Ascending aorta (tissue), 2 donors: ENCODE measurements around the gene SLC2A5. TPM values are rescaled to one million over a fixed set of nuclear protein-coding genes. Genes with fewer than 3 reads are reported as not detected.

ENCODE experiments used
- DNase-seq, 2 donors: peaks; one replicate each; pipeline ENCODE4 v3.0.0-alpha.2; 2019; ENCODE audit warnings: low spot score in 2 of 2
- H3K27ac ChIP-seq, 2 donors: fragments of 200-600 bp; sonication (generic); one replicate each; pipeline ENCODE4 v1.5.1; 2016 to 2017; ENCODE audit warnings: mild to moderate bottlenecking in 1 of 2
- H3K27me3 ChIP-seq: fragments of 200-600 bp; sonication (generic); one replicate; pipeline ENCODE4 v1.5.1; 2017
- H3K36me3 ChIP-seq, 2 donors: fragments of 200-600 bp; sonication (generic); one replicate each; pipeline ENCODE4 v1.5.1; 2016
- H3K4me1 ChIP-seq, 2 donors: fragments of 200-600 bp; sonication (generic); one replicate each; pipeline ENCODE4 v1.5.1; 2016 to 2017; ENCODE audit warnings: mild to moderate bottlenecking in 1 of 2
- H3K4me3 ChIP-seq, 2 donors: fragments of 200-600 bp; sonication (generic); one replicate each; pipeline ENCODE4 v1.5.1; 2016 to 2017; ENCODE audit warnings: mild to moderate bottlenecking in 1 of 2
- H3K9me3 ChIP-seq, 2 donors: fragments of 200-600 bp; sonication (generic); one replicate each; pipeline ENCODE4 v1.5.1; 2016
- intact Hi-C: fragments of 100-400 bp; cut with DNase I; formaldehyde crosslinking; loops from one replicate; pipeline ENCODE4 v1.15.1; 2023
- total RNA-seq: library from RNA; depleted of rRNA; stranded (reverse); fragments of >200 nt; gene quantifications from one replicate; pipeline ENCODE4 v1.1.0, GENCODE V29; 2016
- TF ChIP-seq, protein P1 (sequence below), 3 experiments: fragments of 200-600 bp in 2 of 3; fragments of 450-650 bp in 1 of 3; sonication (generic) in 2 of 3; IDR thresholded peaks; one replicate each; pipeline ENCODE4 v1.5.1; 2016 to 2019; ENCODE audit warnings: antibody characterized with exemption in 3 of 3, mild to moderate bottlenecking in 1 of 3, moderate library complexity in 1 of 3

SLC2A5 gene, protein sequence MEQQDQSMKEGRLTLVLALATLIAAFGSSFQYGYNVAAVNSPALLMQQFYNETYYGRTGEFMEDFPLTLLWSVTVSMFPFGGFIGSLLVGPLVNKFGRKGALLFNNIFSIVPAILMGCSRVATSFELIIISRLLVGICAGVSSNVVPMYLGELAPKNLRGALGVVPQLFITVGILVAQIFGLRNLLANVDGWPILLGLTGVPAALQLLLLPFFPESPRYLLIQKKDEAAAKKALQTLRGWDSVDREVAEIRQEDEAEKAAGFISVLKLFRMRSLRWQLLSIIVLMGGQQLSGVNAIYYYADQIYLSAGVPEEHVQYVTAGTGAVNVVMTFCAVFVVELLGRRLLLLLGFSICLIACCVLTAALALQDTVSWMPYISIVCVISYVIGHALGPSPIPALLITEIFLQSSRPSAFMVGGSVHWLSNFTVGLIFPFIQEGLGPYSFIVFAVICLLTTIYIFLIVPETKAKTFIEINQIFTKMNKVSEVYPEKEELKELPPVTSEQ
- 13.9 TPM for total RNA-seq

DNA sequence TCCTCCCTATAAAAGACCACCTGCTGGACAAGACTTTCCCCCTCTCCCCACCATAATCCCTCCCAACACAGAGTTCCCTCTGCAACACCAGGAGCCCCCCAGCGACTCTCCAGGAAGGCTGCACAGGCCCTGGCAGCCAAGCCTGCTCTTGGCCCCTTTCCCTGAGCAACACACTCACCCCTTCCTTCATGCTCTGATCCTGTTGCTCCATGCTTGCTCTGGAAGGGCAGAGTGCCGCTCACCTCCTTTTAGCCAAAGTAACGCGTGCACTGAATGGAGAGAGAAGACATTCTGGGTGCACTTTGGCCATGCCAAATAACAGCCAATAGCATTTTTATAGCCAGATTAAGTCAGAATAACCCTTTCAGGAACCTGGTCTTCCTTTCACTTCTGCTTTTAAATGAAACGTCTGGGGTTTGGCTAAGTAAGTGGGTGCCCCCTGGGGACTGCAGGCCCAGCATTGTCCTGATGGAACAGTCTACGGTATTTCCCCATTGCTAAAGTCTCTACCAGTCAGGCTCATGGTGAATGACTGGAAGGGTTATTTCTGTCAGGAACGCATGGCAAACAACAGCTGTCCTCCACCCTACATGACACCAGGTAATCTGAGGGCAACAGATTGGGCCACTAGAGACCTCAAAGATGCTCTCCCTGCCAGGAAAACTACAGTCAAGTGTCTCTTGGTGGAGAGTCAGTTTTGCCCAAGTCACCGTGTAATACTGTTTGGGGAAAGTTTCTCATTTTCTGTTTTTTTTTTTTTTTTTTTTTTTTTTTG, at the start of gene SLC2A5:
Gene SLC2A5, minus strand, starts transcription at position 310 of the 775 bp plus-strand sequence. Its CDS starts 99 bp downstream, at position 211.
- Histone ChIP-seq H3K4me3 (peak within 1 kb of the TSS in 1 of 2 donors; percentile 55), H3K27ac (peak within 1 kb of the TSS; percentile 2 to 48), H3K9me3 (no peaks in the 10 kb centered on the region), H3K27me3 (no peaks in the 10 kb centered on the region), H3K4me1 (peaks cover 0 to 10% of the 10 kb centered on the region in 2 donors), H3K36me3 (no peaks in the 10 kb centered on the region)
- intact Hi-C loops, result no loop called here
- DNase-seq, result peak in 1 of 2 donors; percentile 27
- TF ChIP-seq, protein P1, sequence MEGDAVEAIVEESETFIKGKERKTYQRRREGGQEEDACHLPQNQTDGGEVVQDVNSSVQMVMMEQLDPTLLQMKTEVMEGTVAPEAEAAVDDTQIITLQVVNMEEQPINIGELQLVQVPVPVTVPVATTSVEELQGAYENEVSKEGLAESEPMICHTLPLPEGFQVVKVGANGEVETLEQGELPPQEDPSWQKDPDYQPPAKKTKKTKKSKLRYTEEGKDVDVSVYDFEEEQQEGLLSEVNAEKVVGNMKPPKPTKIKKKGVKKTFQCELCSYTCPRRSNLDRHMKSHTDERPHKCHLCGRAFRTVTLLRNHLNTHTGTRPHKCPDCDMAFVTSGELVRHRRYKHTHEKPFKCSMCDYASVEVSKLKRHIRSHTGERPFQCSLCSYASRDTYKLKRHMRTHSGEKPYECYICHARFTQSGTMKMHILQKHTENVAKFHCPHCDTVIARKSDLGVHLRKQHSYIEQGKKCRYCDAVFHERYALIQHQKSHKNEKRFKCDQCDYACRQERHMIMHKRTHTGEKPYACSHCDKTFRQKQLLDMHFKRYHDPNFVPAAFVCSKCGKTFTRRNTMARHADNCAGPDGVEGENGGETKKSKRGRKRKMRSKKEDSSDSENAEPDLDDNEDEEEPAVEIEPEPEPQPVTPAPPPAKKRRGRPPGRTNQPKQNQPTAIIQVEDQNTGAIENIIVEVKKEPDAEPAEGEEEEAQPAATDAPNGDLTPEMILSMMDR (IDR thresholded peaks at IDR 0.05), result no peak

DNA sequence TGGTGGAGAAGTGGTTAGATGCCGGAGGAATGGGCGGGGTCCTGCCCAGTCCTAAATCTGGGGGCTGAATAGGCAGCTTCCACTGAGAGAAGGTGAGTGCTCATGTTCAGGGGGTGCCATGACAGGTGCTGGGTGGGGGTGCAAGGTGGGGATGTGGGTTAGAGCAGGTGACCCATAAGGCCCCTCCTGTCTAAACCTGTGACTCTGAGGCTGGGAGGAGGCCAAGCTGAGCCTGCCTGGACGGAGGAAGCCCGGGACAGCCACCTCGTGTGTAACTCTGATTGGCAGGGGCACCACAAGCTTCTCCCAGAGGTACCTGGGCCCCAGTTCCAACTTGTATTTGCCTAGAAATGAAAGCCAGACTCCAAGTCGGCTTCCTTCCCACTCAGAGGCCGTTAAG, 48.8 kb upstream of the SLC2A5 start:
- H3K9me3 ChIP-seq, result no peaks in the 10 kb centered on the region
- H3K4me3 ChIP-seq, result no peak overlapping the region
- intact Hi-C loops, result loop anchor here (10.0 kb wide), 1 partner anchor 377 kb away; no protein-coding TSS in a partner anchor
- TF ChIP-seq, protein P1 (IDR thresholded peaks at IDR 0.05), result no peak
- H3K4me1 ChIP-seq, result no peaks in the 10 kb centered on the region
- DNase-seq, result no peak
- H3K36me3 ChIP-seq, result no peaks in the 10 kb centered on the region
- no peak overlapping the region for H3K27ac ChIP-seq
- no peaks in the 10 kb centered on the region for H3K27me3 ChIP-seq

DNA sequence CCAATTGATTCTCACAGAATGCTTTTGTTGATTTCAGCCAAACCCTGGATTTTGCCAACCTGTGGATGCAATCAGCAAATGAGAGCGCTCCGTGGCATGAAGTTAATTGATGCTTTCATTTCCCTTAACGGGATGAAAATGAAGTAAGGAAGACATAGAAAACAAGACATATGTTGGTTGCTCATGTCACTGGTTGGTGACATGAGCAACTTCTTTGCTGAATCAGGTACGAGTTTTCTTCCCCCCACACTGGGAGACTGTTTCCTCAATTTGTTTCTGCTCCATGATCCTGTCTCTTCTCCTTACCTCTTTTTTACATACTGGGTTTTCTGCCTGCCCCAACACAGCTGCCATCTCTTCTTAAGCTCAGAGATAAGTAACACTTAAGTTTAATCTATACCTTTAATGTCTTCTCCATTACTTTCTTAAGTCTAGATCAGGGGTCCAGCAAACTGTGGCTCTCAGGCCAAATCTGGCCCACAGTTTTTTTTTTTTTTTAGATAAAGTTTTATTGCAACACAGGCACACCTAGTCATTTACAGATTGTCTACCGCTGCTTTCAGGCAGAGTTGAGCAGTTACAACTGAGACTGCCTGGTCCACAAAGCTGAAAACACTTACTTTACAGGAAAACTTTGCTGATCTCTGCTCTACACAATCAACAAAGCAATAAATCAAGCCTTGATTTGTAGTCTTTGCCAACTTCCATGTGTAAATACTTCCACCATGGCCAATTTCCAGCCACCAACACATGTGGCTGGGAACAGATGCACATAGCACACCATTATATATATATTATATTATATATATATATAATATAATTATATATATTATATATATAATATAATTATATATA, 46.1 kb upstream of the SLC2A5 start:
- Histone ChIP-seq H3K4me3 (no peak overlapping the region), H3K27ac (no peak overlapping the region), H3K9me3 (no peaks in the 10 kb centered on the region), H3K4me1 (peaks cover 0 to 5% of the 10 kb centered on the region in 2 donors), H3K36me3 (no peaks in the 10 kb centered on the region), H3K27me3 (no peaks in the 10 kb centered on the region)
- TF ChIP-seq, protein P1 (IDR thresholded peaks at IDR 0.05), result no peak
- no peak for DNase-seq
- intact Hi-C loops, result loop anchor here (10.0 kb wide), 1 partner anchor 379 kb away; no protein-coding TSS in a partner anchor

DNA sequence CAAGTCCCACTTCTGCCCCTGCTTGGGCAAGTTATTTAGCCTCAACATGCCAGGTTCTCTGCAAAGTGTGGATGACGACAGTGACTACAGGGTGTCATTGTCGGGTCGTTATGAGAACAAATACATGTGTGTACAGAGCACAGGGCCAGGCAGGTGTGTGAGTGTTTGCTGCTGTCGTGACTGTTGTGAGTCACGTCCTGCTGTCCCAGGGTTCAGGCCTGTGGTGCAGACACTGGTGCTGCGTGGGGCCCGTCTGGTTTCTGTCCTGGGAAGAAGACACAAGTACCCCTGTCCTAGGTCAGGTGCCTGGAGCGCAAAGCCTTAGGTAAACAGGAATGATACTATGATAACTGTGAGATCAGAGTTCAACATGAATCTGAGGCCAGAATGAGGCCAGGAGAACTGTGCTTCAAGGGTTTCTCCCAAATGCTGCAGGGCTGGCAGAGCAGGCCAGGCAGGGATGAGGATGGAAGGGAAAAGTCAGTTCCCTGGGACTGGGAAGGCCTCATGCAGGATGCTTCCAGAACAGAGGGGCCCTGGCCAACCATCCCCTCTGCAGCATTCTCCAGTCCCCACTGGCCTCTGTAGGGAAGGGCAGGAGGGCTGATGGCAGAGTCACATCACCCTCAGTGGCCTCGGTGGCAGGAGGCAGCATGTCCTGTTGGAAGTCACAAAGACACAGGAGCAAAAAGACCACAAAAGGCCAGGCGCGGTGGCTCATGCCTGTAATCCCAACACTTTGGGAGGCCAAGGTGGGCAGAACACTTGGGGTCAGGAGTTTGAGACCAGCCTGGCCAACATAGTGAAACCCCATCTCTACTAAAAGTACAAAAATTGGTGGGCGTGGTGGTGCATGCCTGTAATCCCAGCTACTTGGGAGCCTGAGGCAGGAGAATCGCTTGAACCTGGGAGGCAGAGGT, 43.8 kb upstream of the SLC2A5 start:
- intact Hi-C loops, result loop anchor here (10.0 kb wide), 1 partner anchor 382 kb away; no protein-coding TSS in a partner anchor
- no peak for DNase-seq
- TF ChIP-seq, protein P1 (IDR thresholded peaks at IDR 0.05), result no peak
- peaks cover under 1 to 3% of the 10 kb centered on the region in 2 donors for H3K36me3 ChIP-seq
- no peaks in the 10 kb centered on the region for H3K9me3 ChIP-seq
- no peak overlapping the region for H3K27ac ChIP-seq
- no peaks in the 10 kb centered on the region for H3K27me3 ChIP-seq
- H3K4me1 ChIP-seq, result peaks cover 0 to 6% of the 10 kb centered on the region in 2 donors
- no peak overlapping the region for H3K4me3 ChIP-seq
